Testis (tissue), 2 donors: Measurements from ENCODE around the gene ALK.

Experiments used
- CTCF ChIP-seq, 3 experiments: fragments of 450-650 bp in 2 of 3; fragments of 200-600 bp in 1 of 3; sonication (generic) in 1 of 3; IDR thresholded peaks; one replicate each; pipeline ENCODE4 v1.5.1; 2016 to 2019; ENCODE audit warnings: antibody characterized with exemption in 3 of 3, mild to moderate bottlenecking in 2 of 3, moderate library complexity in 1 of 3
- POLR2A ChIP-seq: fragments of 450-650 bp; IDR thresholded peaks from one replicate; pipeline ENCODE4 v1.6.1; 2017; ENCODE audit warnings: antibody characterized with exemption, mild to moderate bottlenecking, moderate library complexity

GRCh38 chr2:29186817-29187216 lies 734.6 kb downstream of the ALK start:
- no peak for TF ChIP-seq CTCF (IDR thresholded peaks at IDR 0.05)
- no peak for TF ChIP-seq POLR2A
